NCI-H1694 (cell line): ENCODE data around the gene EEFSEC.

ENCODE experiments used
- DNase-seq: peaks from one replicate; lab custom pipeline; 2025; lab: John Stamatoyannopoulos, UW

EEFSEC gene

DNA sequence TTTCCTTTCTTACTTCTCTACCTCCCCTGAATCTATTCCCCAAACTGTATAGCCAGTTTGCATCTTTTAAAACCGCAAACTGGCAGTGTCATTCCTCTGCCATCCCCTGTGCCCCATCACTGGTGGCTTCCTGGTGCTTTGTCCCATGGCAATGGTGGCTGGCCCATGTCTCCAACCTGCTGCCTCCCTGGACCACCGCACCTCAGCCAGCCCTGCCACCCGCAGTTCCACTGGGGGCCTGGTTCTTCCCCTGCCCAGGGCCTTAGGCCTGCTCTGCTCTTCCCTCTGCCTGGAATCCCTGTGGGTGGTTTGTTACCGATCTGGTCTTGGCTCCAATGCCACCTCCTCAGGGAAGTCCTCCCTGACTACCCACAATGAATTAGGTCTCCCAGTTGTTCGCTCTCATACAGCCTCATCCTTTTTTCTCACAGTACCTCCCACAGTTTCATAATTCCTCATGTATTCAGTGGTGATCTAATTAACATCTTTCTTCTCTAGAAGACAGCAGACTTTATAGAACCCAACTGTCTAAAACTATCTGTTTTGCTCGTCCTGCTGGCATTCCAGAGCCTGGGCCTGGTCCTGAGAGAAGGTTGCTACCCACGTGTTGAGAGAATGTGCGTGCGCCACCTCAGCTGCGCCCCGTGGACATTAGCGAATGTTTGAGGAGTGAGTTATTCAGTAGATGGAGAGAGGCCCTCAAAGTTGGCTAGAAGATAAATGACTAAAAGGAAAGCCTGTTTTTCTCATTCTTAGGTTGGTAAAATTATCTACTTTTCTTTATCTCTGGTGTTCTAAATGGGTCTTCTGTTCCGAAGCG, 183.3 kb downstream of the EEFSEC start:
- no peak for DNase-seq

DNA sequence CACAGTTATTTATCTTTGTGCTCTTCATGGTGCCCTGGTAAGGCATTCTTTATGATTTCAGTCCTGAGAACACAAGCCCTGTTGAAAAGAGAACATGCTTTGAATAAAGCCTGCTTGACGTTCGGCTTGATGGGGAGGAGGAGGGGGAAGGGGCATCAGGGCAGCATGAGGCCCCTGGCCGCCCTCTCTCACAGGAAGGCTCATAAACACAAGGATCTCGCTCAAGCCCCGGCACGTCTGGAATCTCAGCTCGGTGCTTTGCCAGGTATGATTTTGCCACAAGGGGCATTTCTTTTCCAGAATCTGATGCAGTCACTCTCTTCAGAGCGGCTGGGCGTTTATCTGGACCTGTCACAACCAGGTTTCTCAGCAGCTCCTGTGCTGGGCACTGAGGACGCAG, 184.0 kb downstream of the EEFSEC start:
- no peak for DNase-seq

DNA sequence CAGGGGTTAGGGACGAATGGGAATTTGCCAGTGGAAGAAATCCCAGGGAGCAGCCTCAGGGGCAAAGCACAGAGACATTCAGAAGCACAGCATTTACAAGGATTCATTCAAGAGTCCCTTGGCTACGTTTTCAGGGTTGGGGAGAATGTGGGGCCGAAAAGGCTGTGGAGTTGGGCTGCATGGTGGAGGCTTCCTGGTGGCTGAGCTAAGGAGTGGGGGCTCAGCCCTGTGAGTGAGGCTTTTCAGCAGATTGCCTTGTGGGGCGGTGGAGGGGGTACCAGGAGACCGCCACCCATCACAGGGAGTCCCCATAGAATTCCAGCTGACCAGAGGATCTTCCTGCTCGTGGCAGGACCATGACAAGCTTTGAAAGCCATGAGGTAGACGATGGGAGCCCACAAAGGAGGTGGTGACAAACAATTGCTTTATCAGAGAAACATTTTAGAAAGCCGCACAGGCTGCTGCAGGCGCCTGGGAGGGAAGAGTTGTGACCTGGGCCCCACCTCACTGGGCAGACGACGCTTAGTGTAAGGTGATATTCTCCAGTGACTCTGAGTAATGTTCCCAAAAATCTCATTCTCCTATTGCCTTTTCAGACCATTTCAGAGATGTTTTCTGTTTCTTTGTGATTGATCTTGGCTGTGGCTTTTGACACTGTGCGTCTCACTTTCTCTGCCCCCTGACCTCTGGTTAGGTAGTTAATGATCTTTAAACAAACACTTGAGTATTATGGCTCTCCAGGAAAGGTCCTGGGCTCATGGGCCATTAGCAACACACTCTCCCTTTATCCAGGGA, 185.5 kb downstream of the EEFSEC start:
- DNase-seq, result no peak

DNA sequence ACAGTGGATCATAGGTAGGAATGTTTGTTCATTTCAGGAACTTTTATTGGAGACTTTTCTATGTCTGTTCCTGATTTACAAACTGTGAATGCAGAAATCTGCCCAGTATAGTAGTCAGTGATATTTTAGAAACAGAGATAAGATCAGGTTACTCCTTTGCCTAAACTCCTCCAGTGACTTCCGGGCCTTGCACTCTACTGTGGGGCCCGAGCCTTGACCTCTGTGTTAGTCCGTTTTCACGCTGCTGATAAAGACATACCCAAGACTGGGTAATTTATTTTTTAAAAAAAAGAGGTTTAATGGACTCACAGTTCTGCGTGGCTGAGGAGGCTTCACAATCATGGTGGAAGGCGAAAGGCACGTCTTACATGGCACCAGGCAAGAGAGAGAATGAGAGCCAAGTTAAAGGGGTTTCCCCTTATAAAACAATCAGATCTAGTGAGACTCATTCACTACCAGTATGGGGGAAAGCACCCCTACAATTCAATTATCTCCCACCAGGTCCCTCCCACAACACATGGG, 186.3 kb downstream of the EEFSEC start:
- no peak for DNase-seq

DNA sequence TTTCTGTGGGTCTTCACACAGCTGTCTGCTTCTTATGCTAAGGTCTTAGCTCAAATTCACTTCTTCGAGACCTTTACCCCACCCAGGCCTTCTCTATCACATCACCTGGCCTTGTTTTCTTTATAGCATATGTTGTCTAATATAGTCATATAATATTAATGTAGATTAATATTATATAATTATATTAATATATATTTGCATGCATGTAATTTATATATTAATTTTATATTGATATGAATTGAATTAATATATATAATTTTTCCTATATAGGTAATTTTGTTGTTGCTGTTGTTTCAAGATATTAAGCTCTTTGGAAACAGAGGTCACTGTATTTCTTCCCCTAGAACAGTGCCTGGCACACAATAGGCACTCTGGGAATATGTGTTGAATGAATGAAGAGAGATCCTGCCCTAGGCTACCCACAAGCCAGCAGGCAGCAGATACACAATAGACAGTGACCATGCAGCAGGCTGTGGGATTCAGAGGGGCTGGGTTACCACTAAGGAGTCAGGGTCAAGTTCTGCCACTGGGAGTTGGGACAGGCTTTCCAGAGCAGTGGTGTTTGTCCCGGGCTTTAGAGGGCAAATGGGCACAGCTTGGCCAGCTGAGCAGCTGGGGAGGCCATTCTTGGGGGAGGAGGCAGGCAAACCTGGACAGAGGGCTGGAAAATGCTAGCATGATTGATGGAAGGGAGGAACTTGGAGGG, 187.1 kb downstream of the EEFSEC start:
- no peak for DNase-seq

DNA sequence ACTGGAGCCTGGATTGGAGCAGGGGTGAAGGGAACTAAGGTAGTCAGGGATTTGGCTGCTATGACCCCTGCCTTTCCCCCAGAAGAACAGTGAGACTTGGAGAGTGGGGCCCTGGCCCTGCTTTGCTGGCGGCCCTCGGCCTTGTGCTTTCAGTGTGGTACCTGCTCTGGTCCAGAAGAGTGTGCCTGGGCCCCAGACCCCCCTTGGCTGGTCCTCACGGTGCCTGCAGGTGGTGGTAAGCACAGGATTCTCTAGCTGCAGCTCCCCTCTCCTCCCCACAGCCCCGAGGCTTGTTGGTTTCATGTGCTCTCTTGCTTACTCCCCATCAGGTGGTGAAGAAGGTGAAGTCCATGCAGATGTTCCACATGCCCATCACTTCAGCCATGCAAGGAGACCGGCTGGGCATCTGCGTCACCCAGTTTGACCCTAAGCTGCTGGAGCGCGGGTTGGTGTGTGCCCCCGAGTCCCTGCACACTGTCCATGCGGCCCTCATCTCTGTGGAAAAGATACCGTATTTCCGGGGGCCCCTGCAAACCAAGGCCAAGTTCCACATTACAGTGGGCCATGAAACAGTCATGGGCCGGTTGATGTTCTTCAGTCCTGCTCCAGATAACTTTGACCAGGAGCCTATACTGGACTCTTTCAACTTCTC, 187.7 kb downstream of the EEFSEC start:
- no peak for DNase-seq

DNA sequence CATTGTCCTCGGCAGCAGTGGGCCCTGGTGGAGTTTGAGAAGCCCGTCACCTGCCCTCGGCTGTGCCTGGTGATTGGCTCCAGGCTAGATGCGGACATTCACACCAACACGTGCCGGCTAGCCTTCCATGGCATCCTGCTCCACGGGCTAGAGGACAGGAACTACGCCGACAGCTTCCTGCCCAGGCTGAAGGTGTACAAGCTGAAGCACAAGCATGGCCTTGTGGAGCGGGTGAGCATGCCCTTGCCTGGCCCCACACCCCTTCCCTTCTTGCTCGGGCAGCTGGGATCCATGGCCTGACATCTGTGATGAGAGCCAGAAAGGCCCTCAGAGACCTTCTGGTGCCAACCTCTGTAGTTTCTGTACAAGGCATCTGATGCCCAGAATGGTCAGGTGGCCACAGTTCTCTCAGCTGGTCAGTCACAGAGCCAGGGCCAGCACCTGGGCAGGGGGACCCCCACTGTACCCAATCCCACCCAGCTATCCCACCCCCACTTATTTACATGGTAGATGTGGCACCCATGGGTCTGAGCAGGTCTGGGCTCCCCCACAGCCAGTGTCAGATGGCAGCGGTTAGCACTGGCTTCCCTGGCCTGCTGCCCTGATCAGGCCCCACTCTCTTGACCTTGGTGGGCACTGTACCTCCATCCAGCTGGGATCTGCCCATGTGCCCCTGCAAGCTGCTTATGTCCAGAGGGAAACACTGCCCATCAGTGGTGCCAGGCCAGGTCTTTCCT, 188.5 kb downstream of the EEFSEC start:
- no peak for DNase-seq

DNA sequence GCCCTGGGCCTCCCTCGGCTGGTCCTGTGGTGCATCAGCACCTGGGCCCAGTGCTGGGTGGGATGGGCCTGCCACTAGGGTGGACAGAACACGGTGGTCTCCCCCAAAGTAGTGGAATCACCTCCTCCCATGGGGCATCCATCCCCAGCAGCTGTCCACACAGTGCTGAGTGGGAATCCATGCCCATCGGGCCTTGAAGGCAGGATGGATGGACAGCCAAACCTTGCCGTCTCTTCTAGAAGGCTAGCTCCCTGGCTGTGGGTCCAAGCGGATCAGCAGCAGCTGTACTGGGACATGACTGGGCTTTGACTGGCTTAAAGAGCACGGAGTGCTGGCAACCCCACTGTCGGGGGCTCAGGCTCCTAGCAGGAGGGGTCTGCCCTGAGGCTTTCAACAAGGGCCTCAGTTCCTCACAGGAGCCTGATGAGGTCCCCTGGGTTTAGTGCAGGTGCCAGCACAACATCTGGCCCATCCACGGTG, 189.5 kb downstream of the EEFSEC start:
- DNase-seq, result no peak

DNA sequence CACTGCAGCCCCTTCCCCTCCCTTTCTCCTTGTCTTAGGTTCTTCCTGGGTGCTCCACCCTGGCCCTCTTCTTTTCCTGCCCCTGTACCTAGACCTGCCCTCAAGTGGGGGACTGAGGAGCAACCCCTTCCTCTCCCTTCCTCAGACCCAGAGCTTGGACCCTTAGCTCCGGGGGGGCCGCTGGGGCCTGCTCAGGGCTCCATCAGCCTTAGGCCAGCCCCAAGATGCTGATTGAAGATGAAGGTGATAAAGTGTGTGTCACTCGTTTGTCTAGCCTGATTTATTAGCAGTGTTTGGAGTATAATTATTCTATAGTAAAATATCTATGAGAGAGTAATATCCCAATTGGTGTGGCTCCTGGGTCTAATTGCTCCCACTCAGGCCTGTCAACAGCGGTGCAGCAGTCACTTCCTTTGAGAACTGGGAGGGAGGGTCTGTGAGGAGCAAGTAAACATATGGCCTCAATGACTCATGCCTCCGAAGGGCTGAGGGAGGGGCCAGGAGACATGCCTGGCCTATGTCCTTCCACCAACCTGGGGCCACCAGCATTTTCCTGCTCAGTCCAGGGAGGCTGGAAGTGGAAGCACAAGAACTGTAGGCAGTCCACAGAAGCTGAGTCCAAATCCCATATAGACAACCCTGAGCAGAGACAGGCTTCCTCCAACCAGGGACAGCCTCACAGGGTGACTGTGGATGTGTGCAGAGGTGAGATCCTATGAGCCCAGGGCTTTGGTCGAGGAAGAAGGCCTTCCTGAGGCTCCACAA, 190.2 kb downstream of the EEFSEC start:
- peak; percentile 57 for DNase-seq

DNA sequence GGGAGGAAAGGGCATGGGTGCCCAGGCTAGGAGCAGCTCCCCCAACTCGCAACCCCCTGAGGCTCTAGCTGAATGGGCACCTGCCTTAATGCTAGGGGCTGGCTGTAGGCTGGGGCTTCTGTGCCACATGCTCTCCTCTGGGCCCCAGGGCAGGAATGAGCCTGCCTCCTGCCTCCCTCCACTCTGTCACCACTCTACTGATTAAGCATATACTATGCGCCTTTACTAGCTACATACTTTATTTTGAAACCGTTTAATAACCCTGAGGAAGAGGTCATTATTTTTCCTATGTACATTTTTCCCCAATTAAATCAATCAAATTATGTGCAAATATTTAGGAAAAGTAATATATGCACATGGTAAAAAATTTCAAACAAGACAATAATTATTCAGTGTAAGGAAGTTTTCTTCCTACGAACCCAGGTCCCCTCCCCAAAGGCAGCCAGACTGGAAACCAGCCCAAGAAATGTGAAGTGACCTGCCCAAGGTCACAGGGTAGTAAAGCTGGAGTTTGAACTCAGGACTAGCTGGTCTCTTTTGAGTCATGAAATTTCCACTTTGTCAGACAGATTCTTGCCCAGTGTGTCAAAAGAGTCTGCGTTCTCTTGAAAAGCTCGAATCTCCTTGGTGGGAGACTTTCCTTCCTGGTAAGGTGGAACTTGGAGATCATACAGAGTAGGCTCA, 190.9 kb downstream of the EEFSEC start:
- DNase-seq, result no peak

DNA sequence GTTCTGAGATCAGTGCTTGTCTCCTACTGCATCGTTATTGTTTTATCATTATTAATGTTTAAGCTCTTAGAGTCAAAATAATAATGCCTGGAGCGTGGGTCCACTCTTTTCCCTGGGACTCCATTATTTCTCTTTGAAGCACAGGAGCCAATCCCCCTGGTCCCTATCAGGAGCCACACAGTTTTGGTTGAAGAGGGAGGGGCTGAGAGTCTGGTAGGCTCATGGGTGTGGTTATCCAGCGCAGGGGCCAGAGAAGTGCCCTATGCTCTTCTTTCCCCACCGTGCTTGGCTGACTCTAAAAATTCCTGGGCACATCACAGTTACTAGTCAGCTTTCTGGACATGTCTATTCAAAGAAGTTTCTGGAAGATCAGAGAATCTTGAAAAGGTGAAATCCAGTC, 191.9 kb downstream of the EEFSEC start:
- no peak for DNase-seq

DNA sequence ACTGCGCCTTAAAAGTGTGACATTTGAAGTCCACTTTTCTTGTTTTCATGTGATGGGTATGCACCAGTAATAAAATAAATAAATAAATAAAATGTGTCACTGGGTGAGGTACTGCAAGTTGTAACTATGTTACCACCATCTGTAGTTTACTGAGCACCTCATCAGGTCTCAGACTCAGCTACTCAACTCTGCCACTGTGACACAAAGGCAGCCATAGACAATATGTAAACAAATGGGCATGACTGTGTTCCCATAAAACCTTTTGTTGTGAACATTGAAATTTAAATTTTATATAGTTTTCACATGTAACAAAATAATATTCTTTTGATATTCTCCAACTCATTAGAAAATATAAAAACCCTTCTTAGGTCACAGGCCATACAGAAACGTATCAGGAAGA, 193.3 kb downstream of the EEFSEC start:
- no peak for DNase-seq

DNA sequence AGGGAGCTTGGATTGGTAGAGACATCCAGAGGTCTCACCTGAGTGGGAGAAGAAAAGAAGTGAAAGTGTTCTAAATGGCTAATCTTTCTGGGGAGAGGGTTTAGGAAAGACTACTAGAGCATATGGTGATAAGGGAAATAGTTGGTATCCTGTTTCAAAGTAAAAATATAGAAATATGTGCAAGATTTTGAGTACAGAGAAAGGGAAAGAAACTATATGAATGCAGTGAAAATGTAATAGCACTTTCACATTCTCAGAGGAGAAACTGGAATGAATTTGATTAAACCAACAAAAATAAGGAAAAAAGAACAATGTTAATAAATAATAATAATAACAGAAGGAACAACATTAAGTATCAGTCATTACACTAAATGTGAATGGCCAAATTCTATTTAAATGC, 194.0 kb downstream of the EEFSEC start:
- DNase-seq, result no peak

DNA sequence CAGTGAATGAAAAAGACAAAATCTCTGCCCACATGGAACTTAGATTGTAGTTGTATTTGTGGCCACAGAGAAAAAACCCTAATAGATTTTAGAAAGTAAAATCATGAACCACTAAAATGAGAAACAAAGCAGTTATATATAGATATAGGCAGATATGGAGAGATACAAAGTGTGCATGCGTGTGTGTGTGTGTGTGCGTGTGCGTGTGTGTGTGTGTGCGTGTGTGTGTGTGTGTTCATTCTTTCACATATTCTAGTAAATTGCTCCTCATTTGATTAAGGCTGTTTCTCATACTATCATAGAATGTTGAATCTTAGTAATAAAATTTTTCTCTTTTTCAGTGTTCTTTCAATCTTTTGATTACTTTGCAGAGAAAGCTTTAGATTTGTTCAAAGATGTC, 194.8 kb downstream of the EEFSEC start:
- no peak for DNase-seq

DNA sequence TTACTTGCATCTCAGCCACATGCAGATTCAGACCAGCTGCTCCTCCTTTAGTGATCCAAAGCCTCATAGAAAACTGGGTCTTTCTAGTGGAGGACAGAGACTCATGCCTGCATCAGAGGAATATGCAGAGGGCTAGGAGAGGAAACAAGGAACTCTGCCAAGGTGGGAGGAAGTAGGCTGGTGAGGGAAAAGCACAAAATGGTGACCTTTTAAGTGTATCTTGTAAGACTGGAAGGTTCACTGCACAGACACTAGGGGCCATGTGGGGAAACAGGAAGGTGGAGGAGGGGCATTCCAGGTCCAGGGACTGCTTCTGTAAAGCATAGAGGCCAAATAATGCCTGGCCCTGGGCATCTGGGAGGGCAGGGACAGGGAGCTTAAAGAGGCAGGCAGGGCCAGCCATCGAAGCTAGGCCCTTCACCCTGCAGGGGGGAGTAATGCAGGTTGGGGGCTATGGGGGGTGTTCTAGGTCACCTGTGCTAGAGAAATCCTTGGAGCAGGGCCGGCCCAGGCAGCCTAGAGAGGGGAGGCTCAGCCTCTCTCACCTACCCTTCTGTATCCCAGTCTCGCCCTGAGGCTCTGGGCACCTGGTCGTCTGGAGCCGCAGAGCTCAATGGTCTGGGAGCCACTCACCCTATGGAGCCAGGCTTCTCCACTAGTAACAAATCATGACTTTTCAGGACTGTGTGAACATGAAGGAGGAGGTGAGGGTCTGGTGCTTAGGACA, 195.7 kb downstream of the EEFSEC start:
- DNase-seq, result no peak

DNA sequence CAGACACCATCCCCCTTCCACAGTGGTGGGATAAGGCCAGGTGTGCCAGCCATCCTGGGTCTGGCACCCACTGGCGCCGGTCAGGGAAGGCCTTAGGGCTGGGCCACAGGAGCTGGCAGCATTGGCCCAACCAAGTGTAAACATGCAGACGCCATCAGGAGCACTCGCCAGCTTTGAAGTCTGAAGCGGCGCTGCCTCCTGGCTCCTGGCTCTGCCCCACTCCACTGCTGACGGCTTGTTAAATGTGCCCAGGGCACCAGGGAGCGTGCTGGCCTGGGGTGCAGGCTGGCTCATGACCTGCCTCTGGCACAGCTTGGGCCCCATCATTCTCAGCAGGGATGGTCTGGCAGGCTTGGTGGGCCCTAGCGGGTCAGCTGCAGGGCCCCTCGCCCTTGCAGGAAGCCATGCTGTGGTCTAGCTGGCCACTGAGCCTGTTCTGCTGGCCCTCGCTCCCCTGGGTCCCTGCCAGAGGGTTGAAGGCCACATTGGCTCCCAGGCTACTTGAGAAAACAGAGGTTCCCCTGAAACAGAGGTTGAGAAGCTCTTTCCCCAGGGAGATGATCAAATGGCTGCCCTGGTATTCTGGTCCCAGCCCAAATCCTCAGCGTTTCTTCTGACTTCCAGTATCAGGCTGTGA, 196.8 kb downstream of the EEFSEC start:
- DNase-seq, result no peak

DNA sequence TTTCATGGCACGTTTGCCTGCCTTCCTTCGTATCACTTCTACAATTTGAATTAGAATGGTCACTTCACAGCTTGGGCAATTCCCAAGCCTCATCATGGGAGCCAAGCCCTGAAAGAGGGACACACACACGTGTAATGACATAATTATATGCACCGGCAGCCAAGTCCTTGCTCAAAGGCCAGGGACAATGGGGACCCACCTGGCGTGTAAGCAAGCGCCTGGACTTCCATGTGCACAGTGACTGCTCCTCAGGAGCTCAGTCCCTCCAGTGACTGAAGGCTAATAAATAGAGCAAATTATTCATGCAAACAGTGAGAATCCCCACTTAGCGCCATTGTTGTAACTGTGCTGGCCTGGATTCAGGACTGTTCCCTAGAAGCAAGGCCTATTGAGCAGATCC, 198.3 kb downstream of the EEFSEC start:
- no peak for DNase-seq

DNA sequence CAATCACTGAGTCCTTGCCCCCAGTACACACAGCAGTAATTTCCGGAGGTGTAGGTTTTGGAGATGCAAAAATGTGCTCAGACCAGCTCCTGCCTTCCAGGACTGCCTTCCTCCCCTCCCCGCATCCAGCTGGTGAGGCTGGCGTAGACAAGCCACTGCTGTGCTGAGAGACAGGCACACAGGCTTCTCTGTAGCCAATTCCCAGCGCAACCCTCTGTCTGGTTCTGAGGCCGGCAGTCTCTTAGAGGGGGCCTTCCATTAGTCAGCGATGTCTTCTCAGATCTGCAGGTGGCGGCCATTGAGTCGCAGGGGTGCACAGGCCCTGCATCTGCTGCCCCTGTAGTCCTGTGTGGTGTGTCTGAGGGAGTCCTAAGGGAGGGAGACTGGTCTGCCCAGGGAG, 199.0 kb downstream of the EEFSEC start:
- no peak for DNase-seq
